Neural cell (in vitro differentiated cells): ENCODE data around the gene VAV3. TPM values are rescaled to one million over a fixed set of nuclear protein-coding genes. Genes with fewer than 3 reads are reported as not detected.

Experiments
- H2AFZ ChIP-seq: fragments of 200-600, 300-800 bp; sonication (generic), shearing (Covaris generic); 2 replicates; pipeline ENCODE4 v1.6.0; 2014; ENCODE audit warnings: low read depth, mild to moderate bottlenecking, antibody characterized with exemption, low read length, moderate library complexity
- H3F3A ChIP-seq: fragments of 200-600 bp; shearing (Covaris generic); 2 replicates; pipeline ENCODE4 v1.6.1; 2016; ENCODE audit warnings: mild to moderate bottlenecking, moderate library complexity, mixed read lengths, antibody characterized with exemption, low read length; ENCODE audit not compliant: insufficient read depth, poor library complexity, severe bottlenecking
- H3K27ac ChIP-seq: fragments of 200-600, 300-800 bp; sonication (generic), shearing (Covaris generic); 2 replicates; pipeline ENCODE4 v1.5.1; 2014; ENCODE audit warnings: mild to moderate bottlenecking, low read length, moderate library complexity
- H3K27me3 ChIP-seq: fragments of 300-800, 200-600 bp; sonication (generic), shearing (Covaris generic); 2 replicates; pipeline ENCODE4 v1.6.0; 2014; ENCODE audit warnings: mild to moderate bottlenecking, low read depth, low read length, moderate library complexity; ENCODE audit not compliant: insufficient read depth
- H3K36me3 ChIP-seq: fragments of 300-800, 200-600 bp; sonication (generic), shearing (Covaris generic); 2 replicates; pipeline ENCODE4 v1.5.1; 2014; ENCODE audit warnings: mild to moderate bottlenecking, antibody characterized with exemption, low read length, moderate library complexity; ENCODE audit not compliant: insufficient read depth
- H3K4me2 ChIP-seq: fragments of 300-800, 200-600 bp; sonication (generic), shearing (Covaris generic); 2 replicates; pipeline ENCODE4 v1.6.0; 2014; ENCODE audit warnings: mild to moderate bottlenecking, low read length
- H3K4me3 ChIP-seq: fragments of 300-800, 200-600 bp; sonication (generic), shearing (Covaris generic); 2 replicates; pipeline ENCODE4 v1.5.1; 2014; ENCODE audit warnings: mild to moderate bottlenecking, low read length, moderate library complexity
- H3K79me2 ChIP-seq: fragments of 200-600 bp; shearing (Covaris generic); replicated peaks from 2 replicates; pipeline ENCODE4 v1.6.0; 2014; ENCODE audit warnings: mild to moderate bottlenecking, low read length, moderate library complexity; ENCODE audit not compliant: insufficient read depth
- H3K9ac ChIP-seq: fragments of 300-800, 200-600 bp; sonication (generic), shearing (Covaris generic); 2 replicates; pipeline ENCODE4 v1.6.1; 2016; ENCODE audit warnings: mild to moderate bottlenecking, low read length, mixed read lengths
- H3K9me2 ChIP-seq: fragments of 200-600 bp; shearing (Covaris generic); 2 replicates; pipeline ENCODE4 v1.6.1; 2016; ENCODE audit warnings: mild to moderate bottlenecking, low read length, mixed read lengths; ENCODE audit not compliant: insufficient read depth
- H3K9me3 ChIP-seq: fragments of 200-600, 300-800 bp; sonication (generic), shearing (Covaris generic); 2 replicates; pipeline ENCODE4 v1.6.1; 2016; ENCODE audit warnings: mild to moderate bottlenecking, mixed run types, low read length, moderate library complexity, mixed read lengths
- H4K20me1 ChIP-seq: fragments of 200-600 bp; shearing (Covaris generic); 2 replicates; pipeline ENCODE4 v1.6.1; 2016; ENCODE audit warnings: mild to moderate bottlenecking, mixed run types; ENCODE audit not compliant: insufficient read depth
- EZH2 ChIP-seq: fragments of 200-600, 300-800 bp; shearing (Covaris generic), sonication (generic); IDR thresholded peaks from 2 replicates; pipeline ENCODE4 v1.6.1; 2014; ENCODE audit warnings: antibody characterized with exemption, low read length, borderline replicate concordance, mild to moderate bottlenecking; ENCODE audit not compliant: insufficient read depth, poor library complexity, severe bottlenecking
- MXI1 ChIP-seq: fragments of 450-650 bp; conservative IDR thresholded peaks from 2 replicates; pipeline ENCODE4 v1.6.1; 2014; ENCODE audit warnings: antibody characterized with exemption, mild to moderate bottlenecking; ENCODE audit not compliant: poor library complexity, severe bottlenecking
- POLR2AphosphoS5 ChIP-seq: IDR thresholded peaks from 2 replicates; pipeline ENCODE4 v1.6.1; 2012
- RAD21 ChIP-seq: fragments of 450-650 bp; conservative IDR thresholded peaks from 2 replicates; pipeline ENCODE4 v1.6.1; 2014; ENCODE audit warnings: antibody characterized with exemption, mild to moderate bottlenecking, moderate library complexity
- REST ChIP-seq: IDR thresholded peaks from 2 replicates; pipeline ENCODE4 v1.6.1; 2012; ENCODE audit warnings: borderline replicate concordance
- SMC3 ChIP-seq: fragments of 450-650 bp; conservative IDR thresholded peaks from 2 replicates; pipeline ENCODE4 v1.6.1; 2014; ENCODE audit warnings: antibody characterized with exemption, mild to moderate bottlenecking, moderate library complexity; ENCODE audit not compliant: poor library complexity
- TAF1 ChIP-seq: IDR thresholded peaks from 2 replicates; pipeline ENCODE4 v1.6.1; 2012; ENCODE audit warnings: low read depth
- polyA plus RNA-seq: library from polyadenylated mRNA; depleted of rRNA; stranded (reverse); fragments of >200 nt; gene quantifications from 2 replicates; pipeline ENCODE4 v1.2.3, GENCODE V29; 2014
- TF ChIP-seq, protein P1 (sequence below): fragments of 450-650 bp; IDR thresholded peaks from 2 replicates; pipeline ENCODE4 v1.5.1; 2014; ENCODE audit warnings: antibody characterized with exemption, mild to moderate bottlenecking, moderate library complexity; ENCODE audit not compliant: poor library complexity, severe bottlenecking

The VAV3 gene
- polyA plus RNA-seq, 1 donor from 2014 or later, result 7.6 TPM

DNA sequence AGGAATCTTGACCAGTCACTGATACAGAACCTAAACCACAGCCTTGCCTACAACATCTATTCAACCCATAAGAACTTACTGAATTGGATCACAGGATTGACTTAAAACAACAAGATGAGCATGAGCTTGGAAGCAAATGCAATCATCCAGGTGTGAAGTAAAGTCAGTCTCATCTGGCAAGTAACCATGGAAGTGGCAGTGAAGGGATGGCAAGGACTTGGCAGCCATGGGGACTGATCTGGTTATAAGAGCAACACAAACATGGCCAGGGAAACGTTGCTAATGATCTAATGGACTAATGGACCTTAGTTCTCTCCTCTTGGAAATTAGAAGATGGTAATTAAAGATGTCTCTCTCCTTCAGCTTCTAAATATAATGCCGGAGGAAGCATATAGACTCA is 133.1 kb downstream of the VAV3 start:
- H3K4me3 ChIP-seq, result no peak overlapping the region

DNA sequence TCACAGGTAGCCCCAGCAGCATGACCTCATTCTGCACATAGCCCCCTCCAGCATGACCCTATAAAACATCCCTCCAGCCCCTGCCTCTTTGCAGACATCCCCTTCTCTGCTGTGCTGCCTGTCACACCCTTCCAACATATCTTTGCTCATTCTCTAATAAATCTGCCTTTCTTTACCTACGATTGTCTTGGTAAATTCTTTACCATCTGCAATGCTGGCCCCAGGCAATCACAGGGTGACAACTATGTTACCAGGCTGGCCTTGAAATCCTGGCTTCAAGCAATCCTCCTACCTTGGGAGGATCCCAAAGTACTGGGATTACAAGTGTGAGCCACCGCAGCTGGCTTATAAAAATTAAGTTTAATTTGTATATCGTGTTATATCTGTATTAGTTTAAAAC is 134.5 kb downstream of the VAV3 start:
- H3K27me3 ChIP-seq, result no peaks in the 10 kb centered on the region
- no peak overlapping the region for H3K4me3 ChIP-seq
- H3K79me2 ChIP-seq, result no peaks in the 10 kb centered on the region
- no peaks in the 10 kb centered on the region for H3F3A ChIP-seq
- no peak overlapping the region for H3K9ac ChIP-seq
- no peaks in the 10 kb centered on the region for H4K20me1 ChIP-seq
- no peaks in the 10 kb centered on the region for H3K9me3 ChIP-seq
- H3K27ac ChIP-seq, result no peak overlapping the region
- TF ChIP-seq POLR2AphosphoS5, result no peak
- no peak for TF ChIP-seq EZH2
- TF ChIP-seq SMC3, result no peak
- no peak for TF ChIP-seq MXI1
- TF ChIP-seq REST, result no peak
- no peak for TF ChIP-seq TAF1
- TF ChIP-seq, protein P1, sequence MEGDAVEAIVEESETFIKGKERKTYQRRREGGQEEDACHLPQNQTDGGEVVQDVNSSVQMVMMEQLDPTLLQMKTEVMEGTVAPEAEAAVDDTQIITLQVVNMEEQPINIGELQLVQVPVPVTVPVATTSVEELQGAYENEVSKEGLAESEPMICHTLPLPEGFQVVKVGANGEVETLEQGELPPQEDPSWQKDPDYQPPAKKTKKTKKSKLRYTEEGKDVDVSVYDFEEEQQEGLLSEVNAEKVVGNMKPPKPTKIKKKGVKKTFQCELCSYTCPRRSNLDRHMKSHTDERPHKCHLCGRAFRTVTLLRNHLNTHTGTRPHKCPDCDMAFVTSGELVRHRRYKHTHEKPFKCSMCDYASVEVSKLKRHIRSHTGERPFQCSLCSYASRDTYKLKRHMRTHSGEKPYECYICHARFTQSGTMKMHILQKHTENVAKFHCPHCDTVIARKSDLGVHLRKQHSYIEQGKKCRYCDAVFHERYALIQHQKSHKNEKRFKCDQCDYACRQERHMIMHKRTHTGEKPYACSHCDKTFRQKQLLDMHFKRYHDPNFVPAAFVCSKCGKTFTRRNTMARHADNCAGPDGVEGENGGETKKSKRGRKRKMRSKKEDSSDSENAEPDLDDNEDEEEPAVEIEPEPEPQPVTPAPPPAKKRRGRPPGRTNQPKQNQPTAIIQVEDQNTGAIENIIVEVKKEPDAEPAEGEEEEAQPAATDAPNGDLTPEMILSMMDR, result no peak
- TF ChIP-seq RAD21, result no peak
- no peaks in the 10 kb centered on the region for H3K9me2 ChIP-seq
- no peaks in the 10 kb centered on the region for H3K36me3 ChIP-seq
- no peak overlapping the region for H3K4me2 ChIP-seq
- no peak overlapping the region for H2AFZ ChIP-seq

More for the DNA sequence above, 133.1 kb downstream of the VAV3 start:
- no peak overlapping the region for H2AFZ ChIP-seq
- H3F3A ChIP-seq, result no peaks in the 10 kb centered on the region
- no peaks in the 10 kb centered on the region for H3K27me3 ChIP-seq
- H3K9me2 ChIP-seq, result no peaks in the 10 kb centered on the region
- no peak overlapping the region for H3K9ac ChIP-seq
- TF ChIP-seq TAF1, result no peak
- TF ChIP-seq RAD21, result no peak
- TF ChIP-seq POLR2AphosphoS5, result no peak
- TF ChIP-seq REST, result no peak
- no peak overlapping the region for H3K4me2 ChIP-seq
- H3K9me3 ChIP-seq, result no peaks in the 10 kb centered on the region
- H4K20me1 ChIP-seq, result no peaks in the 10 kb centered on the region
- no peaks in the 10 kb centered on the region for H3K36me3 ChIP-seq
- H3K79me2 ChIP-seq, result no peaks in the 10 kb centered on the region
- H3K27ac ChIP-seq, result no peak overlapping the region
